D721Med (cell line): ENCODE measurements around the gene NPAS3.

ENCODE experiments used
- DNase-seq: peaks from one replicate; pipeline ENCODE4 v3.0.0; 2011; ENCODE audit warnings: low spot score; ENCODE audit not compliant: insufficient read length
- FAIRE-seq: peaks from 2 replicates; lab custom pipeline; 2011; peaks lifted over from hg19 to GRCh38; lab: Jason Lieb, UNC
- TF ChIP-seq, protein P1 (sequence below): IDR thresholded peaks from 2 replicates; pipeline ENCODE4 v1.5.1; 2012; ENCODE audit warnings: mild to moderate bottlenecking, control low read depth; ENCODE audit not compliant: insufficient read depth; ENCODE audit errors: missing control alignments

The NPAS3 gene

GRCh38 chr14:33720284-33720787, 781.7 kb downstream of the NPAS3 start:
- TF ChIP-seq, protein P1, sequence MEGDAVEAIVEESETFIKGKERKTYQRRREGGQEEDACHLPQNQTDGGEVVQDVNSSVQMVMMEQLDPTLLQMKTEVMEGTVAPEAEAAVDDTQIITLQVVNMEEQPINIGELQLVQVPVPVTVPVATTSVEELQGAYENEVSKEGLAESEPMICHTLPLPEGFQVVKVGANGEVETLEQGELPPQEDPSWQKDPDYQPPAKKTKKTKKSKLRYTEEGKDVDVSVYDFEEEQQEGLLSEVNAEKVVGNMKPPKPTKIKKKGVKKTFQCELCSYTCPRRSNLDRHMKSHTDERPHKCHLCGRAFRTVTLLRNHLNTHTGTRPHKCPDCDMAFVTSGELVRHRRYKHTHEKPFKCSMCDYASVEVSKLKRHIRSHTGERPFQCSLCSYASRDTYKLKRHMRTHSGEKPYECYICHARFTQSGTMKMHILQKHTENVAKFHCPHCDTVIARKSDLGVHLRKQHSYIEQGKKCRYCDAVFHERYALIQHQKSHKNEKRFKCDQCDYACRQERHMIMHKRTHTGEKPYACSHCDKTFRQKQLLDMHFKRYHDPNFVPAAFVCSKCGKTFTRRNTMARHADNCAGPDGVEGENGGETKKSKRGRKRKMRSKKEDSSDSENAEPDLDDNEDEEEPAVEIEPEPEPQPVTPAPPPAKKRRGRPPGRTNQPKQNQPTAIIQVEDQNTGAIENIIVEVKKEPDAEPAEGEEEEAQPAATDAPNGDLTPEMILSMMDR: no peak
- no peak for FAIRE-seq
- no peak for DNase-seq

GRCh38 chr14:33726685-33727084, 788.0 kb downstream of the NPAS3 start:
- TF ChIP-seq, protein P1: no peak
- FAIRE-seq (no peak), DNase-seq (no peak)

DNA sequence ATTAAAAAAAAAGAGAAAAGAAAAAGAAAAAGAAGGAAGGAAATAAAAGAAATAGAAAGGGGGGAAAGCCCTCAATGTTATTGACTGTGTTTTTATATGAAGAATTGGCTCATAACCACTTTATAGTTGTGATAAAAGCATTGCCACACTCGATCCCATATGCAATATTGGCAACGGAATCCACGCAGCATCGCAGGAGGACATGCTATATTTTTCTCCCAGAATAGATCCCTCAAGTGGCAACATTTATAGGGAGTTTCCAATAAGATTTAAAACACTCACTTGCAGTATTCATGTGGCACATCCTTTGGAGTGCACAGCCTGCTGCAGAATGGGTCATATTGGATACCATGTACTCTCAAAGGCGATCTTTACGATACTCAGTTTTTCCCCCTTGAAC, 788.9 kb downstream of the NPAS3 start:
- no peak for DNase-seq
- TF ChIP-seq, protein P1: no peak
- FAIRE-seq: no peak

- TF ChIP-seq, protein P1: no peak
- DNase-seq: no peak
- FAIRE-seq: no peak
Measured at GRCh38 chr14:33728010-33728498, 789.4 kb downstream of the NPAS3 start.

DNA sequence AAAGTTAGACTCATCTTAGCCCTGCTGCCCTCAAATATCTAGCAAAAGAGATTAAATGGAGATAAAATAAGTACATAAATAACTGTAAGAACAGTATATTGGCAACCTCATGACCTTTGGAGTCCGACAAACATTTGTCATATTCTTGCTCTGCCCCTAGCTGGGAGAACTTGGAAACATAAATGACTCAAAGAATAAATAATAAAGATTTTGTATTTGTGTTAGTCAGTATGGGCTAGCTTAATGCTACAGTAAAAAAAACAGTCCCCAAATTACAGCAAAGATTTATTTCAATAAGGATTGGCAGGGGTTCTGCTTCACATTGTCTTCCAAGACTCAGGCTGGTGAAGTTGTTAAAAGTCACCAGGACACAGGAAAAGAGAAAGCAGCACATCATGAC, 791.5 kb downstream of the NPAS3 start:
- TF ChIP-seq, protein P1: no peak
- FAIRE-seq (no peak), DNase-seq (no peak)

- DNase-seq (no peak), FAIRE-seq (no peak)
- TF ChIP-seq, protein P1: no peak
Measured at GRCh38 chr14:33732175-33732574, 793.5 kb downstream of the NPAS3 start.

DNA sequence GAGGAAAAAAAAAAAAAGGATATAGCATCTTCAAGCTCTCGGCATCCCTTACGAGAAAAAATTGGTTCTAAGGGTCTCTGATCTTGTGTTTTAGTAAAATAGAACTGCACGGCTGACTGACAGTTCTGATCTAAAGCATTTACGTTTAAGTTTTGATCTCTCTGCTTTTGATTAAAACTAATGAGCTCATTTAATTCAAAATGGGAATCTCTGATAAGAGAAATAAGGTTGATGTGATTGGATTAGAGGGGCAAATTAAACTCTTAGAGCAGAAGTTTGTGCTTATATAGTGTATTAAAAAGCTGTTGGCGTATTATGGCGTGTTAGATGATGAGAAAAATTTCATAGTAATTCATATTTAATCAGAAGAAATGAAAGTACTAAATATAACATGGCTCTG, 794.6 kb downstream of the NPAS3 start:
- no peak for DNase-seq
- TF ChIP-seq, protein P1: no peak
- FAIRE-seq: no peak
